NB4 (cell line): Measurements from ENCODE around the gene MET.

Experiments
- DNase-seq: peaks from one replicate; pipeline ENCODE4 v3.0.0; 2010; ENCODE audit warnings: low read depth
- H3K4me3 ChIP-seq: one replicate; pipeline ENCODE4 v1.5.1; 2011; ENCODE audit warnings: mild to moderate bottlenecking, low read depth, low read length, moderate library complexity
- MYC ChIP-seq: IDR thresholded peaks from 2 replicates; pipeline ENCODE4 v1.6.1; 2011; ENCODE audit warnings: low read depth, low read length
- POLR2A ChIP-seq: IDR thresholded peaks from 2 replicates; pipeline ENCODE4 v1.6.1; 2011; ENCODE audit warnings: mild to moderate bottlenecking; ENCODE audit not compliant: insufficient read length; ENCODE audit errors: extremely low read depth
- TF ChIP-seq, protein P1 (sequence below): IDR thresholded peaks from 2 replicates; pipeline ENCODE4 v1.6.1; 2011; ENCODE audit warnings: low read depth, low read length
- TF ChIP-seq, protein P2 (sequence below): IDR thresholded peaks from one replicate; pipeline ENCODE4 v1.5.1; 2012; ENCODE audit warnings: low read depth, low read length

The MET gene

GRCh38 chr7:116802144-116802745, 130.2 kb downstream of the MET start:
- DNase-seq, result no peak
- no peak overlapping the region for H3K4me3 ChIP-seq

GRCh38 chr7:116802746-116803152, 130.8 kb downstream of the MET start:
- DNase-seq, result peak; percentile 61

More at GRCh38 chr7:116802144-116802745, 130.2 kb downstream of the MET start:
- TF ChIP-seq, protein P1, sequence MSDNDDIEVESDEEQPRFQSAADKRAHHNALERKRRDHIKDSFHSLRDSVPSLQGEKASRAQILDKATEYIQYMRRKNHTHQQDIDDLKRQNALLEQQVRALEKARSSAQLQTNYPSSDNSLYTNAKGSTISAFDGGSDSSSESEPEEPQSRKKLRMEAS, result no peak
- no peak for TF ChIP-seq MYC

GRCh38 chr7:116804471-116804870, 132.5 kb downstream of the MET start:
- H3K4me3 ChIP-seq, result no peak overlapping the region
- no peak for TF ChIP-seq MYC
- TF ChIP-seq, protein P1, result no peak
- TF ChIP-seq, protein P2, sequence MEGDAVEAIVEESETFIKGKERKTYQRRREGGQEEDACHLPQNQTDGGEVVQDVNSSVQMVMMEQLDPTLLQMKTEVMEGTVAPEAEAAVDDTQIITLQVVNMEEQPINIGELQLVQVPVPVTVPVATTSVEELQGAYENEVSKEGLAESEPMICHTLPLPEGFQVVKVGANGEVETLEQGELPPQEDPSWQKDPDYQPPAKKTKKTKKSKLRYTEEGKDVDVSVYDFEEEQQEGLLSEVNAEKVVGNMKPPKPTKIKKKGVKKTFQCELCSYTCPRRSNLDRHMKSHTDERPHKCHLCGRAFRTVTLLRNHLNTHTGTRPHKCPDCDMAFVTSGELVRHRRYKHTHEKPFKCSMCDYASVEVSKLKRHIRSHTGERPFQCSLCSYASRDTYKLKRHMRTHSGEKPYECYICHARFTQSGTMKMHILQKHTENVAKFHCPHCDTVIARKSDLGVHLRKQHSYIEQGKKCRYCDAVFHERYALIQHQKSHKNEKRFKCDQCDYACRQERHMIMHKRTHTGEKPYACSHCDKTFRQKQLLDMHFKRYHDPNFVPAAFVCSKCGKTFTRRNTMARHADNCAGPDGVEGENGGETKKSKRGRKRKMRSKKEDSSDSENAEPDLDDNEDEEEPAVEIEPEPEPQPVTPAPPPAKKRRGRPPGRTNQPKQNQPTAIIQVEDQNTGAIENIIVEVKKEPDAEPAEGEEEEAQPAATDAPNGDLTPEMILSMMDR, result no peak
- TF ChIP-seq POLR2A, result no peak
- no peak for DNase-seq

More at GRCh38 chr7:116802746-116803152, 130.8 kb downstream of the MET start:
- TF ChIP-seq, protein P2, result peak; percentile 68
- peak; percentile 46 for TF ChIP-seq MYC
- no peak for TF ChIP-seq POLR2A
- TF ChIP-seq, protein P1, result peak; percentile 98
- H3K4me3 ChIP-seq, result no peak overlapping the region

GRCh38 chr7:116805100-116805544, 133.1 kb downstream of the MET start:
- no peak overlapping the region for H3K4me3 ChIP-seq
- peak; percentile 15 for DNase-seq
- TF ChIP-seq MYC, result no peak
- TF ChIP-seq, protein P1, result no peak
- TF ChIP-seq, protein P2, result no peak
- no peak for TF ChIP-seq POLR2A

- DNase-seq, result no peak
- TF ChIP-seq, protein P2, result no peak
- TF ChIP-seq POLR2A (no peak), MYC (no peak)
- TF ChIP-seq, protein P1, result no peak
- no peak overlapping the region for H3K4me3 ChIP-seq
These were observed 134.3 kb downstream of the MET start for GRCh38 chr7:116806046-116806944.

DNA sequence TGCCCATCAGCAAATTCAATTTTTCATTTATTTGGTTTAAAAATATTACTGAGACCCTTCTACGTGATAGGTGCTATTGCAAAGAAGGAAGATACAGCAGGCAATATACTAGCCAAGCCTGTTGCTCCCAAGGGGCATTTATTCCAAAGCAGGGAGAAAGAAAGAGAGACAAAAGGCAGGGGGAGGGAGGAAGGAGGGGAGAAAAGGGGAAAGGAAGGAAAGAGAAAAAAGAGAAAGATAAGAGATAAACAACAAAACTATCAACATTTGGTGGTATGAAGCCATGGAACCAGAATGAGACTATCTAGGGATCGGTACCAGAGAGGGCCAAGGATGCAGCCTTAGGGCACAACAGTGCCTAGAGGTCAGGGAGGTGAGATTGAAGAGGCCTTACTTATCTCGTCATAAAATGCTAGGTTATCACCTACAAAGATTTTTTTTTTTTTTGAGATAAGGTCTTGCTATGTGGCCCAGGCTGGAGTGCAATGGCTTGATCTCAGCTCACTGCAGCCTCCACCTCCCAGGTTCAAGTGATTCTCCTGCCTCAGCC, 135.1 kb downstream of the MET start:
- TF ChIP-seq POLR2A, result no peak
- TF ChIP-seq, protein P2, result no peak
- TF ChIP-seq, protein P1, result no peak
- no peak for TF ChIP-seq MYC
- no peak overlapping the region for H3K4me3 ChIP-seq

More for the DNA sequence above, 135.1 kb downstream of the MET start:
- DNase-seq, result no peak
